ENCODE results near the gene PPM1B. TPM values are rescaled to one million over a fixed set of nuclear protein-coding genes. Genes with fewer than 3 reads are reported as not detected.

The PPM1B gene
- total RNA-seq, 1 donor from 2014 or later = 21.9 TPM

DNA sequence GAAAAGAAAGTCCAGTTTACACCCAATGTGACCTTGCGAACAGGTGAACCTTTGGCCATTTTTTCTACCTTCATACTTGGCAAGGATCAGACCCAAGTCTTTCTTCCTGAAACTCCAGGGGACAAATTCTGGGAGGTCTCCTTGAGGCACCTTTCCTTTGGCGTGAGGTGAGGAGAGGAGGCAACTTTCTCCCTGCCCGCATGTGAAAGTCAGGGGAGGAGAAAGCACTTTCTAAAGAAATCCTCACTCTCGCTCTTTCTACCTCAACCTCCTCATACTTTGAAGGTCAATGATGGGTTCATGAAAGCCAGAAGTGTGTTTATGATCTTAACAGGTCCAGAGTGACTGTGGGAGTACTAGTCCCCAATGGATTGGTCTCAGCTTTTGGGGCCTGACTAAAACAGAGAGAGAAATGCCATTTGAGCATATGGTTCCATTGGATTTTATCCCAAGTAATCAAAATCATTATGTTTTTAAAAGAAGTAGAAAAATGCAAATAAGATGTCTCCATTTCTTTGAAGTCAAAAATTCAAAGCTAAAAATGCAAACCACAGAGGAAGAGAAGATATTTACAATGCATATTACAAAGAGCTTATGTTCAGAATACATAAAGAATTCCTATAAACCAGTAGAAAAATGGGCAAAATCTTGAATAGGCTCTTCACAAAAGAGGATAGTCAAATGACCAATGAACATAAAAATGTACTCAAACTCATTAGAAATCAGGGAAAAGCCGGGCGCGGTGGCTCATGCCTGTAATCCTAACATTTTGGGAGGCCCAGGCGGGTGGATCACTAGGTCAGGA lies 15.6 kb upstream of the PPM1B start:
- no peak for TF ChIP-seq CTCF (conservative IDR thresholded peaks at IDR 0.05; ENCODE audit: low read depth, low read length)
- DNase-seq (ENCODE audit: low read depth) = no peak
- H3K4me3 ChIP-seq (ENCODE audit: low read depth, low read length) = no peak overlapping the region

DNA sequence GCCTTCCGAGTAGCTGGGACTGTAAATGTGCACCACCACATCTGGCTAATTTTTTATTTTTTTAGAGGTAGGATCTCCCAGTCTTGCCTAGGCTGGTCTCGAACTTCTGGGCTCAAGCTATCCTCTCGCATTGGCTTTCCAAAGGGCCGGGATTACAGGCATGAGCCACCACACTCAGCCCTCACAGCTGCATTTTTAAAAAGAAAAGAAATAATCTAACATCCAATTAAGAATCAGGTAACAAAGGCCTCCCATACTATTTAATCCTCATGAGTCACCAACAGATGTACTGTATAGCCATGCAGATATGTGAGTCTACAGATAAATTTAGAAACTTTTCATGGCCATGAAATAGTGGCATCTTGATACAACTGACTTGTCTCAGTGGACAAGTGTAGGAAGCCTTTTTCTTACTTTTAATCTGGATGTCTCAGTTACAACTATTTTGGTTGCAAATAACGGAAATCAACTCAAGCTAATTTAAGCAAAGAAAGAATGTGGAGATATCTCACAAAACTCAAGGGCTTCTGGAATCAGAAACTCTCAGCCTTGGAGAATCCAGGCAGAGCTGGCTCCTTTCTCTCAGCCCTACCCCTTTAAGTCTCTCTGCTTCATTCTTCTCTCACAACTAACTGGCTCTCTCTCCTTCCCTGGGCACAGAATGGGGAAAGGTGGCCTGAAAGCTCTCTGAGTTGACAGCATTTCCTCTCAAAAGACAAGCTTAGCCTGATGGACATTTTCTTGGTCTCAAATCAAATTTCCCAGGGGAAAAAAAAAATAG lies 12.8 kb upstream of the PPM1B start:
- TF ChIP-seq CTCF (conservative IDR thresholded peaks at IDR 0.05; ENCODE audit: low read depth, low read length) = no peak
- no peak overlapping the region for H3K4me3 ChIP-seq (ENCODE audit: low read depth, low read length)
- DNase-seq (ENCODE audit: low read depth) = no peak

GRCh38 chr2:44163777-44164176 lies 4.9 kb upstream of the PPM1B start:
- TF ChIP-seq CTCF (conservative IDR thresholded peaks at IDR 0.05; ENCODE audit: low read depth, low read length) = no peak
- DNase-seq (ENCODE audit: low read depth) = no peak
- no peak overlapping the region for H3K4me3 ChIP-seq (ENCODE audit: low read depth, low read length)

DNA sequence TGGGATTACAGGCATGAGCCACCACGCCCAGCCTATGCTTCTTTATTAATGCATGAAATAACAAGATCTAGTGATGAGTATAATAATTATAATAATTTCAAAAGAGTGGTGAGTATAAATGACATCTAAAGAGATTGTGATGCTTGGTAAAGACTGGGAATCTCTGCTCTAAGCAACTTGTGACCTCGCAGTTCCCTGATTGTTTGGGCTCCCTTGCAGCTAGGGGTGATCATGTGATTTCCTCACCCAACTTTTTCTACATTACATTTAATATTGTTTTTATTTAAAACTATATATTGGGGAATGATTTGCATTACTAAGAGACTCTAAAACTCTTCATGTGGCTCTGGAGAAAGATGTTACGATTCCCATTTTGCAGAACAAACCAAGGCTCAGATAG lies 4.1 kb upstream of the PPM1B start:
- DNase-seq (ENCODE audit: low read depth) = no peak
- no peak overlapping the region for H3K4me3 ChIP-seq (ENCODE audit: low read depth, low read length)
- TF ChIP-seq CTCF (conservative IDR thresholded peaks at IDR 0.05; ENCODE audit: low read depth, low read length) = no peak

GRCh38 chr2:44166096-44166495 lies 2.6 kb upstream of the PPM1B start:
- TF ChIP-seq CTCF (conservative IDR thresholded peaks at IDR 0.05; ENCODE audit: low read depth, low read length) = no peak

DNA sequence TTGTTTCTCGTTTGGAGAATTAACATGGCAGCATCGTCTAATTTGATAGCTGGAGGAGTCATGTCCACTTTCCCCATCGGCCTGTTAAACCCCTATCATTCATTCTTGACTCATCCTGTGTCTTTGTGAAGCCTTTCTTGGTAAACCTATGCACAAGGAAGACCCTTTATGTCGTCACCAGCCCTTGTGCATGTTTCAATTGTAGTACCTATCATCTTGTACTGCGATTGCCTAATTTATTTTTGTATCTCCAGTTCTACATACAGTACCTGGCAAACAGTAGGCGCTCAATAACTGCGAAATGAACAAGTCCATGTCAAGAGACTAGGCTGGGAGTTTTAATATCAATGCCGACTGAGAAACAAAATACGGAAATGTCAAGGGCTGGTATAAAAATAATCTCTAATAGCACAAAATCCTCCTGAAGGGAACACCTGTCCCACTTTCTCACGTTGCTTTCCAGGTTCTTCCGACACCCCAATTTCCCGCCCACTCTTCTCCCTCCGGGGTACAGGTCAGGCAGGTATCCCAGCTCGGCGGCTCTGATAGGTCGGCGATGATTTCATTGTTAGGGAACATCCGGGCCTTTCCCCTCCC lies 1.3 kb upstream of the PPM1B start:
- H3K4me3 ChIP-seq (ENCODE audit: low read depth, low read length) = peak overlapping the region; percentile 74
- TF ChIP-seq CTCF (conservative IDR thresholded peaks at IDR 0.05; ENCODE audit: low read depth, low read length) = no peak
- DNase-seq (ENCODE audit: low read depth) = no peak

More at GRCh38 chr2:44166096-44166495, 2.6 kb upstream of the PPM1B start:
- no peak overlapping the region for H3K4me3 ChIP-seq (ENCODE audit: low read depth, low read length)
- DNase-seq (ENCODE audit: low read depth) = no peak

Measured in epithelial cell of proximal tubule (primary cell).